Hepatocyte (in vitro differentiated cells): ENCODE data around the gene ARL2. TPM values are rescaled to one million over a fixed set of nuclear protein-coding genes. Genes with fewer than 3 reads are reported as not detected.
"Not testable (repeated sequence)": the region's sequence is repeated elsewhere in the genome, so short reads cannot be mapped to it uniquely, and the experiment has no call there.

Experiments used
- DNase-seq: peaks from one replicate; pipeline ENCODE4 v3.0.0-alpha.2; 2016; ENCODE audit warnings: low spot score
- H2AFZ ChIP-seq: fragments of 200-600 bp; sonication (generic); 2 replicates; pipeline ENCODE4 v1.6.0; 2016; ENCODE audit warnings: antibody characterized with exemption, mild to moderate bottlenecking
- H3K27ac ChIP-seq: fragments of 200-600 bp; sonication (generic); 2 replicates; pipeline ENCODE4 v1.5.1; 2016; ENCODE audit warnings: mild to moderate bottlenecking
- H3K27me3 ChIP-seq: fragments of 200-600 bp; sonication (generic); 2 replicates; pipeline ENCODE4 v1.6.1; 2016
- H3K36me3 ChIP-seq: fragments of 200-600 bp; sonication (generic); replicated peaks from 2 replicates; pipeline ENCODE4 v1.5.1; 2016; ENCODE audit warnings: low read depth; ENCODE audit not compliant: insufficient read depth
- H3K4me1 ChIP-seq: fragments of 200-600 bp; sonication (generic); 2 replicates; pipeline ENCODE4 v1.5.1; 2016; ENCODE audit warnings: mild to moderate bottlenecking, moderate library complexity; ENCODE audit not compliant: insufficient read depth
- H3K4me2 ChIP-seq: fragments of 200-600 bp; sonication (generic); 2 replicates; pipeline ENCODE4 v1.6.0; 2016
- H3K4me3 ChIP-seq: fragments of 200-600 bp; sonication (generic); 2 replicates; pipeline ENCODE4 v1.5.1; 2016; ENCODE audit warnings: mild to moderate bottlenecking
- H3K79me2 ChIP-seq: fragments of 200-600 bp; sonication (generic); 2 replicates; pipeline ENCODE4 v1.6.0; 2017; ENCODE audit warnings: mild to moderate bottlenecking
- H3K9me2 ChIP-seq: fragments of 200-600 bp; sonication (generic); replicated peaks from 2 replicates; pipeline ENCODE4 v1.6.0; 2017; ENCODE audit warnings: mild to moderate bottlenecking; ENCODE audit not compliant: insufficient read depth
- H3K9me3 ChIP-seq: fragments of 200-600 bp; sonication (generic); 2 replicates; pipeline ENCODE4 v1.5.1; 2016; ENCODE audit warnings: low read depth, mild to moderate bottlenecking
- H4K20me1 ChIP-seq: fragments of 200-600 bp; sonication (generic); 2 replicates; pipeline ENCODE4 v1.6.0; 2016; ENCODE audit warnings: mild to moderate bottlenecking; ENCODE audit not compliant: insufficient read depth, poor library complexity, severe bottlenecking
- CTCF ChIP-seq: fragments of 200-600 bp; sonication (generic); IDR thresholded peaks from 2 replicates; pipeline ENCODE4 v1.5.1; 2016; ENCODE audit warnings: antibody characterized with exemption, mild to moderate bottlenecking; ENCODE audit not compliant: poor library complexity
- EZH2 ChIP-seq: fragments of 200-600 bp; sonication (generic); IDR thresholded peaks from 2 replicates; pipeline ENCODE4 v1.6.1; 2016; ENCODE audit warnings: antibody characterized with exemption, mild to moderate bottlenecking, borderline replicate concordance
- EZH2phosphoT487 ChIP-seq: fragments of 200-600 bp; sonication (generic); IDR thresholded peaks from one replicate; pipeline ENCODE4 v1.6.1; 2018; ENCODE audit warnings: antibody characterized with exemption, mild to moderate bottlenecking, low read depth, moderate library complexity; ENCODE audit not compliant: unreplicated experiment, severe bottlenecking
- WGBS: methylation state at CpG from one replicate; pipeline ENCODE4 v1.1.6; 2016; ENCODE audit warnings: low lambda C conversion rate; ENCODE audit errors: missing lambda C conversion rate; 5-methylcytosine and 5-hydroxymethylcytosine counted together
- polyA plus RNA-seq: library from polyadenylated mRNA; unstranded; fragments of >200 nt; fragmentation: Nextera tagmentation; extraction: Ambion mirVana; gene quantifications from 2 replicates; pipeline ENCODE4 v1.2.1, GENCODE V29; 2016
- total RNA-seq: library from RNA; depleted of rRNA; stranded (reverse); fragments of >200 nt; gene quantifications from 2 replicates; pipeline ENCODE4 v1.2.3, GENCODE V29; 2014

The ARL2 gene
- total and polyA plus RNA-seq, 2 experiments from 2014 or later: 69.1 to 126 TPM

DNA sequence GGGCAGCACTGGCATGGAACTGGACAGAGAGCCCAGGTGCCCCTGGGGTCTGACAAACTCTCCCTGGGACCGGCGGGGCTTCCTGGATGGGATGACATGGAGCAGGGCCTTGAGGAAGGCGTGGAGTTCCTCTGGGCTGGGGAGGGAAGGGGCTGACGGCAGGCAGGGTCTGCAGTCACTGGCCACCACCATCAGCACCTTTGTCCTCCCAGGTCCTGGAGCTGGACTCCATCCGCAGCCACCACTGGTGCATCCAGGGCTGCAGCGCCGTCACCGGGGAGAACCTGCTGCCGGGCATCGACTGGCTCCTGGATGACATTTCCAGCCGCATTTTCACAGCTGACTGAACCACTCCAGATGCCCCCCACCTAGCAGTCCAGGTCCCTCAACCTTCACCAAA is 7.5 kb downstream of the ARL2 start:
- H3K79me2 ChIP-seq: peaks cover 3% of the 10 kb centered on the region
- no peaks in the 10 kb centered on the region for H4K20me1 ChIP-seq
- H3K4me3 ChIP-seq: no peak overlapping the region
- no peak overlapping the region for H3K27ac ChIP-seq
- no peaks in the 10 kb centered on the region for H3K9me2 ChIP-seq
- H3K4me2 ChIP-seq: no peak overlapping the region
- no peaks in the 10 kb centered on the region for H3K9me3 ChIP-seq
- no peaks in the 10 kb centered on the region for H3K27me3 ChIP-seq
- DNase-seq: no peak
- no peaks in the 10 kb centered on the region for H3K36me3 ChIP-seq
- no peak overlapping the region for H2AFZ ChIP-seq
- 96% methylated on average over 10 of the region's 11 CpGs for WGBS
- no peak for TF ChIP-seq EZH2
- TF ChIP-seq EZH2phosphoT487: no peak
- no peak for TF ChIP-seq CTCF
- peaks cover 4% of the 10 kb centered on the region for H3K4me1 ChIP-seq

GRCh38 chr11:65023502-65023901 is 9.5 kb downstream of the ARL2 start:
- H3K27me3 ChIP-seq, DNase-seq, H2AFZ ChIP-seq, H3K9me3 ChIP-seq, H3K36me3 ChIP-seq, H3K4me3 ChIP-seq, H4K20me1 ChIP-seq, H3K27ac ChIP-seq, H3K9me2 ChIP-seq, H3K4me1 ChIP-seq, H3K79me2 ChIP-seq, H3K4me2 ChIP-seq: not testable (repeated sequence)
- WGBS: 81% methylated on average over 8 of the region's 8 CpGs

- no peaks in the 10 kb centered on the region for H3K9me2 ChIP-seq
- H3K79me2 ChIP-seq: peaks cover 17% of the 10 kb centered on the region
- WGBS: 62% methylated on average over 10 of the region's 10 CpGs
- H3K27ac ChIP-seq: peak overlapping the region; percentile 26
- H3K4me1 ChIP-seq: peaks cover 4% of the 10 kb centered on the region
- H4K20me1 ChIP-seq: no peaks in the 10 kb centered on the region
- no peak for DNase-seq
- H2AFZ ChIP-seq: peak overlapping the region; percentile 75
- no peaks in the 10 kb centered on the region for H3K9me3 ChIP-seq
- H3K27me3 ChIP-seq: no peaks in the 10 kb centered on the region
- H3K4me3 ChIP-seq: peak overlapping the region; percentile 17
- H3K36me3 ChIP-seq: no peaks in the 10 kb centered on the region
- TF ChIP-seq EZH2 (no peak), EZH2phosphoT487 (no peak), CTCF (no peak)
- H3K4me2 ChIP-seq: peak overlapping the region; percentile 80
Measured at GRCh38 chr11:65026810-65027209, 12.8 kb downstream of the ARL2 start.

DNA sequence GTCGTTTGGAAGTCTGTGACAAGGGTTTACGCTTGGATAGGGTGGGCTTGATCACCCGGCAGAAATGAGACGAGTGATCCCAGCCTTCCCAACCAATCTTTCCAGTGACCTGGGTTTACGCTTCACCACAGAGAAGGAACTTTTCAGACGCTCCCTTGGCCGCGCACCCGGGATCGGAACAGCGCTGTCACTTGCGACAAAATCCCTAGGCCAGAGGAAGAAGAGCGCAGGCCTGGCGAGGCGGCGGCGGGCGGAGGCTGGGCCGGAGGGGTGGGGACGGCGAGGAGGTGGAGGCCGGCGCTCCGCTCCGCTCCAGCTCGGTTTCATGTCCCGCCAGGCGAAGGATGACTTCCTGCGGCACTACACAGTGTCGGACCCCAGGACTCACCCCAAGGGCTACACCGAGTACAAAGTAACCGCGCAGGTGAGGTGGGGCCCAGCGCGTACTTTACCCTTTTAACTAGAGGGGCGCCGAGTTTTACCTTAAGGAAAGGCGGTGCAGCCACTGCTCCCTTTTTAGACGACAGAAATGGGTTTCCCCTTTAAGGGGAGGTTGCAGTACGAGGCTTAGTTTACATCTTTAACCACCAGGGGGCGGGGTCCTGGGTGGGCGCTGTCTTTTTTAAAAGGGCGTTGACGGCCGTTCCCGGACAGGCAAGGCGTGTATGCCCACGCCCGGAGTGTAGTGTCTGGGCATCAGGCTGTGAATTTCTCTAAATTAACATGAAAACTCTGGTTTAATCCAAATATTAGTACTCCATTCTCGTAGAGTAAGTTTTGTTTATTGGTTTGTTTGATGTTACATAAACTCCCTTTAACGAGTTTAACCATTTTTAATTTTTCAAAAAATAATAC is 13.5 kb downstream of the ARL2 start, which contains the start of gene SNX15:
SNX15 (plus strand) TSS at position 227 of the 855 bp plus-strand sequence; CDS start at position 326, 99 bp downstream.
- Histone ChIP-seq H3K36me3 (no peaks in the 10 kb centered on the region), H4K20me1 (no peaks in the 10 kb centered on the region), H3K4me3 (peak within 1 kb of the TSS; percentile 46), H3K9me3 (no peaks in the 10 kb centered on the region), H3K79me2 (peaks cover 17% of the 10 kb centered on the region), H3K27ac (peak within 1 kb of the TSS; percentile 85), H3K9me2 (no peaks in the 10 kb centered on the region), H3K4me1 (peaks cover 4% of the 10 kb centered on the region), H3K4me2 (peak within 1 kb of the TSS; percentile 80), H2AFZ (peak within 1 kb of the TSS; percentile 75), H3K27me3 (no peaks in the 10 kb centered on the region)
- peak; percentile 97 for DNase-seq
- 1% methylated on average over 51 of the region's 51 CpGs for WGBS
- TF ChIP-seq CTCF: peak; percentile 64
- TF ChIP-seq EZH2phosphoT487: no peak
